D341Med (cell line): ENCODE data around the gene ELAC2.
"Not testable (repeated sequence)": the region's sequence is repeated elsewhere in the genome, so short reads cannot be mapped to it uniquely, and the experiment has no call there.

ENCODE experiments used
- DNase-seq: peaks from one replicate; pipeline ENCODE4 v3.0.0; 2012; ENCODE audit warnings: low spot score

Gene ELAC2

GRCh38 chr17:12990041-12990808 lies 27.6 kb downstream of the ELAC2 start:
- DNase-seq: no peak

- no peak for DNase-seq
Measured at GRCh38 chr17:12987120-12987519, 30.7 kb downstream of the ELAC2 start.

GRCh38 chr17:12985431-12986293 lies 32.2 kb downstream of the ELAC2 start:
- no peak for DNase-seq

DNA sequence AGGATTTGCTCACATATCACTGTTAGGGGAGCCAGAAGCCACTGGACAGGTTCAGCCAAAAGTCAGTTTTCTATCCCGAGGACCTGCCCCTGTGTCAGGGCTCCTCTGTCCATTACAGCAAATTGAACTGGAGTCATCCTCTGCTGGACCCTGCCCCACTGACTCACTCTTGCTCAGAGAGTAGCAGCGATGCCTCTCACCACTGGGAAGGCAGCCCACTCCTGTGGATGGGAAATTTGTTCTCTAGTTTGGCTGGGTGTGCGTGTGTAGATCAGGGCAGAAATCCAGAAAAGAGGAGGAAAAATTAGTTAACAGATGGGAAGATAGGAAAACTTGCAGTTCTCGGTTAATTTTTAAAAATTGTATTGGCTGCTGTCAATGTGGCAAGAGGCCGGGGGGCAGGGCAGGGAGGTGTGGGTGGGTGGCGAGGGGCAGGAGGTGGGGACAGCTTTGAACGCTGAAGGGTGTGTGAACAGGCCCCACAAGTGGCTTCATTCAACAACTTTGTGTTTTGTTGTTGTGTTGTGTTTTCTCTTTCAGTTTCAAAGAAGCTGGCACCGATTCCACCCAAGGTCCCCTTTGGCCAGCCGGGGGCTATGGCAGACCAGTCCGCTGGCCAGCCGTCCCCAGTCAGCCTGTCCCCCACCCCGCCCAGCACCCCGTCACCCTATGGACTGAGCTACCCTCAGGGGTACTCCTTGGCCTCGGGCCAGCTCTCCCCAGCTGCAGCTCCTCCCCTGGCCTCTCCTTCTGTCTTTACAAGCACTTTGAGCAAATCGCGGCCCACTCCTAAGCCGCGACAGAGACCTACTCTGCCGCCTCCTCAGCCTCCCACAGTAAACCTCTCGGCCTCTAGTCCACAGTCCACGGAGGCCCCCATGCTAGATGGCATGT lies 33.6 kb downstream of the ELAC2 start:
- no peak for DNase-seq

DNA sequence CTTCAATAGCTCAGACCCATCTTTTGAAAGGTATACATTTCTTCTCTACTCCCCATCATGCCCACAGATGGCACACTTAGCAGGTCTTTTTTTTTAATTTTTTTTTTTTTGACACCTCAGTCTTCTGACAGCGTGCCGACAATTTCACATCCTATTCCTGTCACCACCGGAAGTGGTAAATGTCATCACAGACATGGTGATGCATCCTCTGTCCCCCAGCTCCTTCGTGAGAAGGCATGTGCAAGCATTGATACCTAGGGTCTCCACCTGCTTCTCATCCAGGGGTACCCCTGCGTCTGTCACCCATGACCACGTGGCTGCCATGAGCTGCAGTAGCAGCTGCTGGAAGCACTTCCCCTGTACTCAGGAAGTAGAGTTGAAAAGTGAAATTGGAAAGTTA lies 35.6 kb downstream of the ELAC2 start:
- DNase-seq: no peak

GRCh38 chr17:12979826-12980500 lies 37.9 kb downstream of the ELAC2 start:
- no peak for DNase-seq

DNA sequence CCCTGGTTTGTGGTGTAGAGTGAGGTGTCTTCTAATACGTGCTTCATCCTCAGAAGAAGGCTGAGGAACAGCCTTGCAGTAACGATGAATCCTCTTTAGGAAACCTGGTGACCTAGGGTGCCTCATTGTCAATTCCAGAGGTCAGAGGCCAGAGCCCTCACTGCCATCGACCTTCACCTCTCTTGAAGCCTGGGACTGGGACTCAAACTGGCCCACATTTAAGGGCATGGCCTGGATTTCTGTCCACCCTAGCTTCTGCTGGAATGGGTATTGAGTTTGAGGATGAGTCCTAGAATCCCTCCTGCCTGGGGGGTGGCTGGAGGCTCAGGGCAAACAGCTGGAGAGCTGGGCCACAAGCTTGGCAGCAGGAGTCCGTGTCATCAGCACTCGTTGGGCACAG lies 38.6 kb downstream of the ELAC2 start:
- DNase-seq: no peak

GRCh38 chr17:12978787-12979186 lies 39.0 kb downstream of the ELAC2 start:
- DNase-seq: not testable (repeated sequence)

DNA sequence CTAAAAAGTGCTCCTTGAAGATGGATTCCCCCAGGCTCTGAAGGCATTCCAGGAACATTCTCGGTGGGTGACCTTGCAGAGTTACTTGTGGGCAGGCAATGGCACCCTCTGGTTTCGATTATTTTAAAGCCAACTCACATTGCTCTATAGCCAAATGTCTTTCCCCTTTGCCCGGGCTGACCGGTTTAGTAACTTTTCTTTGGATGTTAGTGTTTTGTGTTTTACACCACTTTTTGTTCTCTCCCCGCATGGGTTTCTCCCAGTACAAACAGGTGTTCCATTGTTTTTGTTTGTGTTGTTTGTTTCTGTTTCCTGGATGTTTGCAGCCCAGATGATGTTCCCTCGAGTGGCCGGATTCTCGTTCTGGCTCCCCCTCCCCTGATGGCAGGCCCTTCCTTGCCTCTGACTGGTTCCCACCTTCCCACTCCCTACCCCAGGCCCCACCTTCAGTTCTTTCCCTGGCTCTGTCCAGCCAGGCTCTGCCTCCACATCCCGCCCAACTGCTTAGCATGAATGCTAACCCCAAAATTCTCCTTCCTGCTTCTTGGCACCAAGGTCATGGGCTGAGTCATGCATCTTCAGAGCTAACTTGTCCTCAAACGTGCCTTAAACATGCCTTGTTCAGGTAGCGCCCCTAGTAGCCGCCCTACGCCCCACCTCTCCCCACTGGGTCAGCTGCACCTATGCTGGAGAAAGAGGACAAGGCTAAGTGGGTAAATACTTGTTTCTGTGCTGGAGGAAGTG lies 40.6 kb downstream of the ELAC2 start:
- no peak for DNase-seq

DNA sequence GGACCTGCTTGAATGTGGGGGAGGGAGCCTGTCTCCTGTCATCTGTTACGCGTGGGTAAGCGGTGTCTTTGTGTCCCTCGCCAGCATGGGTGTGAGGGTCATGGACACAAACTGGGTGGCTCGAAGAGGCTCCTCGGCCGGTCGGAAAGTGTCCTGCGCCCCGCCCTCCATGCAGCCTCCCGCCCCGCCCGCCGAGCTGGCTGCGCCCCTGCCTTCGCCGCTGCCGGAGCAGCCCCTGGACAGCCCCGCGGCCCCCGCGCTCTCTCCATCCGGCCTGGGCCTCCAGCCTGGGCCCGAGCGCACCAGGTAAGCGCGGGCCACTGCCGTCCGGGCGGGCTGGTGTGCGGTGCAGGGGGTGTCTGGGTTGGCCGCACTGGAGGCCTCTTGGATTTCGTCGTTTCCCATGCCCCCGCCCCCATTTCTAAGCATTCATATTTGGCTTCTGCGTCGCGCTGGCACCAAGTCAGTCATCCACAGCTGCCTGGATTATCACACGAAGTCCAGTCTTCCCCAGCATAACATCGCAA lies 43.8 kb downstream of the ELAC2 start:
- no peak for DNase-seq

GRCh38 chr17:12973496-12974004 lies 44.3 kb downstream of the ELAC2 start:
- no peak for DNase-seq

- DNase-seq: no peak
Measured at GRCh38 chr17:12967962-12968361, 49.9 kb downstream of the ELAC2 start.

- no peak for DNase-seq
Measured at GRCh38 chr17:12966413-12966812, 51.4 kb downstream of the ELAC2 start.

DNA sequence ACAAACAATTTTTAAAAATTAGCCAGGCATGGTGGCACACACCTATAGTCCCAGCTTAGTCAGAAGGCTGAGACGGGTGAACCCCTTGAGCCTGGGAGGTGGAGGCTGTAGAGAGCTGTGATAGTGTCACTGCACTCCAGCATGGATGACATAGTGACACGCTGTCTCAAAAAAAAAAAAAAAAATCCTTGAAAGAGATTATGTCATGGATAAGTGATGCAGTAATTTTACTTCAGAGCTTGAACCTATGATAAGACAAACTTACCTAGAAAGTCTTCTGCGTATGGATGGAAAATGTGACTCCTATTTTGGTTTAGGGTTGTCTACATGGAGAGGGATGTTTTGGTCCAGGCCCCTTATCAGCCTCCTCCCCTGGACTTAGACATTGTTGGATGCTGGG lies 51.8 kb downstream of the ELAC2 start:
- no peak for DNase-seq

GRCh38 chr17:12964840-12965239 lies 53.0 kb downstream of the ELAC2 start:
- DNase-seq: no peak

GRCh38 chr17:12964162-12964561 lies 53.7 kb downstream of the ELAC2 start:
- DNase-seq: no peak

GRCh38 chr17:12963505-12963904 lies 54.3 kb downstream of the ELAC2 start:
- DNase-seq: no peak

- no peak for DNase-seq
Measured at GRCh38 chr17:12961655-12962054, 56.2 kb downstream of the ELAC2 start.

DNA sequence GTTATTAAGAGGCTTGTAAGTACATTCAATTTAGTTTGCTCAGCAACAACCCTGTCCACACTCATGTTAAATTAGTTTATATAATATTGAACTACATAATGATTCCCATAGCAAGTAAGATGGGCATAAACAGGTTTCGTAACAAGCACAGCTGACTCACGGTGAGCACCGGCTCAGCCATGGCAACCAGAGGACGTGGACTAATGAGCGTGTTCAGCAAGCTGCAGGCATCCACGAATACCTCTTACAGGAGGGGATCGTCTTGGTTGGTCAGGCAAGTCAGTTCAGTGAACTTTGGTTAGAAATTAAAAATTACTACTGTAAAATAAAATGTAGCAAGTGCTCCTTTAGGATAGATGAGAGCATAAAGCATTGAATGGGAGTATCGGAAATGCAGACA lies 58.4 kb downstream of the ELAC2 start:
- DNase-seq: no peak

DNA sequence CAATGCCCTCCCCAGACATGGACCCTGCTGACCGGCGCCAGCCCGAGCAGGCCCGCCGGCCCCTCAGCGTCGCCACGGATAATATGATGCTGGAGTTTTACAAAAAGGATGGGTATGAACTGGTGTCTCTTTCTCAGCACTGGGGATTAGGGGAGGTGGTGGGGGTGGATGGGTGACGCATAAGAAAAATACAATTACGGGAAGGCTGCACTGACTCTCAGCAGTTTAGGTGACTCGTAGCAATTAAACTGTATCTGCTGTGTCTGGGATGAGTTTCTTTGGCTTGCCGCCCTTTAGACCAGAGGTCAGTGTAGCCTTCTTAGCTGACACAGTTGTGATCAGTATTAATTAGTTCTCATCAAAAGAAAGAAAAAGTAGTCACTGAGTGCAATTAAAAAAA lies 59.0 kb downstream of the ELAC2 start:
- no peak for DNase-seq

DNA sequence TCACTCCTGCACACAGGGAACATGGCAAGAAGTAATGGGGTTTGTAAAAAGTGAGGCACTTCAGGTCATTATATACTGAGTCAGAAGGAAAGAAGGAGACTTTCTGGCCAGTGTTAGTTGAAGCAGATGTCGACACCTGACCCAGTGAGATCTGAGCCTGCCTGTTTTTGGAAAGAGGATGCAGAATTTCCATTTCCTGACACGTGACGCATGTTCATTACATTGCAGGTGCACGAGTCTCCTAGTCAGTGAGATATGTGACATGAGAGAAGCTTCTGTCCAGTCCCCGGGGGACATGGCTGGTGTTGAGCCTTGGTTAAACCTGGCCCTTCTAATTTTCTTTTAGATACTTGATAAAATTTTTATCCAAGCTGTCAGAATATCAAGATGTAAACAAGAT lies 62.3 kb downstream of the ELAC2 start:
- DNase-seq: no peak
